Naive B cell (primary cell): ENCODE results near the gene P2RX6. TPM values are rescaled to one million over a fixed set of nuclear protein-coding genes. Genes with fewer than 3 reads are reported as not detected.

Source experiments
- ATAC-seq, 2 donors: fragments of 150-1000 bp; cut with Tn5 transposase; 2 replicates each; pipeline ENCODE4 v1.10.0; 2021; ENCODE audit warnings: low read depth in 2 of 2, mild to moderate bottlenecking in 2 of 2, moderate library complexity in 2 of 2
- DNase-seq: peaks from one replicate; pipeline ENCODE4 v3.0.0; 2022
- H3K27ac Mint-ChIP-seq, 6 donors: one replicate each; pipeline ENCODE4 v1.8.0; 2020 to 2022; ENCODE audit warnings: mild to moderate bottlenecking in 6 of 6, mixed read lengths in 6 of 6, moderate library complexity in 5 of 6, inconsistent platforms in 2 of 6
- H3K27me3 Mint-ChIP-seq, 3 donors: one replicate each; pipeline ENCODE4 v1.8.0; 2021 to 2022; ENCODE audit warnings: mixed read lengths in 3 of 3, mild to moderate bottlenecking in 1 of 3
- H3K36me3 Mint-ChIP-seq, 2 donors: one replicate each; pipeline ENCODE4 v1.8.0; 2020 to 2022; ENCODE audit warnings: mixed read lengths in 2 of 2, inconsistent platforms in 1 of 2, mild to moderate bottlenecking in 1 of 2
- H3K4me1 Mint-ChIP-seq, 3 donors: one replicate each; pipeline ENCODE4 v1.8.0; 2020 to 2022; ENCODE audit warnings: mixed read lengths in 3 of 3, inconsistent platforms in 1 of 3, mild to moderate bottlenecking in 1 of 3, moderate library complexity in 1 of 3
- H3K4me3 Mint-ChIP-seq, 8 donors: one replicate each; pipeline ENCODE4 v1.8.0; 2020 to 2022; ENCODE audit warnings: mild to moderate bottlenecking in 8 of 8, mixed read lengths in 8 of 8, moderate library complexity in 8 of 8, inconsistent platforms in 2 of 8
- H3K9me3 Mint-ChIP-seq, 7 donors: one replicate each; pipeline ENCODE4 v1.8.0; 2020 to 2022; ENCODE audit warnings: mixed read lengths in 7 of 7, mild to moderate bottlenecking in 5 of 7, inconsistent platforms in 2 of 7, moderate library complexity in 1 of 7
- polyA plus RNA-seq, 6 donors: library from polyadenylated mRNA; unstranded; fragments of 300-500 nt; fragmentation: Illumina TruSeq; gene quantifications; one replicate each; pipeline ENCODE4 v1.2.3, GENCODE V29; 2021; ENCODE audit warnings: low read depth in 6 of 6

Gene P2RX6
- polyA plus RNA-seq, 6 donors from 2014 or later: 0.44 TPM; not detected in 5

- no peak for ATAC-seq
- Mint-ChIP-seq H3K27me3 (peaks cover 0 to 37% (median 8%) of the 10 kb centered on the region in 3 donors), H3K36me3 (no peaks in the 10 kb centered on the region), H3K9me3 (peaks cover 0 to 4% (median 0%) of the 10 kb centered on the region in 7 donors), H3K4me1 (peaks cover 22 to 41% (median 31%) of the 10 kb centered on the region in 3 donors), H3K27ac (peak overlapping the region in 1 of 6 donors; percentile 14), H3K4me3 (peak overlapping the region in 1 of 8 donors; percentile 54)
- no peak for DNase-seq
Measured at GRCh38 chr22:20975541-20976290, 39.2 kb upstream of the P2RX6 start.

DNA sequence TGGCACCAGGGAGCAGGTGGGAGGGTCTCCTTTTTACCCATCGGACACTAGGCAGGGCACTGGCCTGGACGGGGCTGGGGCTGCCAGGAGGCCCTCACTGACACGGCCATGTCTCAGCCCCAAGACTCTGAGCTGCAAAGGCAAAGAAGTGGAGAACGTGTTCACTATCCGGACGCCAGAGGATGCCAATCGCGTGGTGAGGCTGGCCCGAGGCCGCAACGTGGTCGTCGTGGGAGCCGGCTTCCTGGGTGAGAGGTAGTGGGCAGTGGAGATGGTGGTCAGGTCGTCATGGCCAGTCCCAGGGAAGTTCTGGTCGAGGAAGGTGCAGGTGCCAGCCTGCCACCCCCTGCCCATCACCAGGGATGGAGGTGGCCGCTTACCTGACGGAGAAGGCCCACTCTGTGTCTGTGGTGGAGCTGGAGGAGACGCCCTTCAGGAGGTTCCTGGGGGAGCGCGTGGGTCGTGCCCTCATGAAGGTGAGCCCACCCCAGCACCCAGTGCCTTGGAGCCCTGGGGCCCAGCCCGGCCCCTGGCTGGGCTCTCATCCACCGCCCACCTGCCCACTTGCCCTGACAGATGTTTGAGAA, 38.6 kb upstream of the P2RX6 start:
- Mint-ChIP-seq H3K27me3 (peaks cover 0 to 37% (median 8%) of the 10 kb centered on the region in 3 donors), H3K9me3 (peaks cover 0 to 4% (median 0%) of the 10 kb centered on the region in 7 donors)
- DNase-seq: no peak

GRCh38 chr22:20977019-20977418, 37.9 kb upstream of the P2RX6 start:
- Mint-ChIP-seq H3K9me3 (peaks cover 0 to 4% (median 0%) of the 10 kb centered on the region in 7 donors), H3K27me3 (peaks cover 0 to 37% (median 8%) of the 10 kb centered on the region in 3 donors), H3K4me3 (peak overlapping the region in 1 of 8 donors; percentile 55), H3K27ac (peak overlapping the region in 1 of 6 donors; percentile 34), H3K36me3 (no peaks in the 10 kb centered on the region), H3K4me1 (peaks cover 23 to 41% (median 31%) of the 10 kb centered on the region in 3 donors)
- no peak for DNase-seq
- no peak for ATAC-seq

More for the DNA sequence above, 38.6 kb upstream of the P2RX6 start:
- peak overlapping the region in 1 of 8 donors; percentile 55 for H3K4me3 Mint-ChIP-seq
- no peak for ATAC-seq
- no peaks in the 10 kb centered on the region for H3K36me3 Mint-ChIP-seq
- H3K27ac Mint-ChIP-seq: peak overlapping the region in 1 of 6 donors; percentile 34
- H3K4me1 Mint-ChIP-seq: peaks cover 25 to 44% (median 34%) of the 10 kb centered on the region in 3 donors

DNA sequence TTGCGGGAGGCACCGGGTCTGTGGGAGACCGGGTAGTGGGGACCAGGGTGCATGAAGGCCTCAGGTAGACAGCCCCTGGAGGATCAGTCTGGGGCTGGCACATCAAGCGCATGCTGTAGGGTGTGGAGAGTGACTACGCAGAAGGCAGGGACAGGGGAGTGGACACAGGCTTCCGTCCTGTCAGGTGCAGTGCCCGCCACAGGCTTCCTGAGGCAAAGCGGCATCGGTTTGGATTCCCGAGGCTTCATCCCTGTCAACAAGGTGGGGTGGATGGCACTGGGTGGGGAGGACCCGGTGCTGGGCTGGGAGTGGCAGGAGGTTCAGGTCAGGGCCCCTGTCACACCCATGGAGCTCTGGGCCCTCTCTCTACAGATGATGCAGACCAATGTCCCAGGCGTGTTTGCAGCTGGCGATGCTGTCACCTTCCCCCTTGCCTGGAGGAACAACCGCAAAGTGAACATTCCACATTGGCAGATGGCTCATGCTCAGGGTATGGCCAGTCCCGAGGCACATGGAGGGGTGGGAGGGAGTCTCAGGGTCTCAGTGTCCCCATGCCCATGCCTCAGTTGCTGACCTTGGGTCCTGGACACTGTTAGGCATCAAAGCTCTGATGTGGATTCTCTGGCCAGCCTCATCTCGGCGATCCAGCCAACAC, 37.3 kb upstream of the P2RX6 start:
- Mint-ChIP-seq H3K4me3 (no peak overlapping the region), H3K9me3 (peaks cover 0 to 4% (median 0%) of the 10 kb centered on the region in 7 donors), H3K36me3 (no peaks in the 10 kb centered on the region), H3K27ac (no peak overlapping the region), H3K27me3 (peaks cover 0 to 37% (median 8%) of the 10 kb centered on the region in 3 donors), H3K4me1 (peaks cover 26 to 38% (median 32%) of the 10 kb centered on the region in 3 donors)
- DNase-seq (no peak), ATAC-seq (no peak)

- ATAC-seq: no peak
- Mint-ChIP-seq H3K27me3 (peaks cover 0 to 37% (median 8%) of the 10 kb centered on the region in 3 donors), H3K4me3 (peak overlapping the region in 2 of 8 donors; percentile 62 to 91), H3K36me3 (no peaks in the 10 kb centered on the region), H3K4me1 (peaks cover 29 to 40% (median 31%) of the 10 kb centered on the region in 3 donors), H3K9me3 (peaks cover 0 to 4% (median 0%) of the 10 kb centered on the region in 7 donors), H3K27ac (peak overlapping the region in 1 of 6 donors; percentile 66)
- no peak for DNase-seq
Measured at GRCh38 chr22:20978419-20978818, 36.5 kb upstream of the P2RX6 start.

DNA sequence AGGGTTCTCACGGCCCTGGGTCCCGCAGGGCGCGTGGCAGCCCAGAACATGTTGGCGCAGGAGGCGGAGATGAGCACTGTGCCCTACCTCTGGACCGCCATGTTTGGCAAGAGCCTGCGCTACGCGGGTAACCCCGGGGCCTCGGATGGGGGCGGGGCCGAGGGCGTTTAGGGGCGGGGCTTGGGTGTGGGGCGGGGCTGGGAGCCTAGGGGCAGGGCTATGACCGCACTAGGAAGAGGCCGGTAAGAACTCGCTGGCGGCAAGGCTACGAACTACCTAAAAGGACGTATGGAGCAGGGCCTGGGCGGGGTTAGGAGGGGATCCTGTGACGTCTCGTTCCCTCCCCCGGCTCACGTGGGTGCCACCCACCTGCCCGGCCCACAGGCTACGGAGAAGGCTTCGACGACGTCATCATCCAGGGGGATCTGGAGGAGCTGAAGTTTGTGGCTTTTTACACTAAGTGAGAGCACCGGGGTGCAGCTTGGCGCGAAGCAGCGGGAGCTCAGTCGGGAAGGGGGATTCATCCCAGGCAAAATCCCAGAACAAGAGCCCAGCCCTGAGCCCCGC, 35.6 kb upstream of the P2RX6 start:
- ATAC-seq: peak; percentile 70 to 76
- Mint-ChIP-seq H3K4me3 (peak overlapping the region; percentile 56 to 91 (median 74)), H3K4me1 (peaks cover 34 to 46% (median 40%) of the 10 kb centered on the region in 3 donors)

DNA sequence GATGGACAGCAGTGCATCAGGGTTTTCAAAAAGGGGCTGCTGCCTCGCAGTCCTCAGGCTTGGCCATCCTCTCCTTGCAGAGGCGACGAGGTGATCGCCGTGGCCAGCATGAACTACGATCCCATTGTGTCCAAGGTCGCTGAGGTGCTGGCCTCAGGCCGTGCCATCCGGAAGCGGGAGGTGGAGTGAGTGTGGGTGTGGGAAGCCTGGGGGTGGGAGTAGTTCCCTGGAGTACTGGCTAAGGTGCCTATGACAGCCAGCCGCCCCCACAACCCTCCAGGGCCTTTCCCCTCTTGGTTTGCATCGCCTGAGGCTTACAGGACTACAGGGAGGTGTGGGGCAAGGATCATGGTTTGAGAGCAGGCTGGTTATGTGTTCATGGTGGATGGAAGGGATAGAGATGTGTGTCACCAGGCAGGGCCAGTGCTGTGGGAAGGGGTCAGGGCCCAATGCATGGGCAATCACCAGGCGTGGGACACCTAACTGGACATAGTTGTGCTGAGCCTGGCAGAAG, 35.0 kb upstream of the P2RX6 start:
- no peaks in the 10 kb centered on the region for H3K36me3 Mint-ChIP-seq
- ATAC-seq (no peak), DNase-seq (no peak)
- H3K9me3 Mint-ChIP-seq: peaks cover 0 to 4% (median 0%) of the 10 kb centered on the region in 7 donors
- H3K4me1 Mint-ChIP-seq: peaks cover 34 to 46% (median 40%) of the 10 kb centered on the region in 3 donors
- peak overlapping the region in 6 of 8 donors; percentile 29 to 91 (median 54) for H3K4me3 Mint-ChIP-seq
- H3K27ac Mint-ChIP-seq: peak overlapping the region in 2 of 6 donors; percentile 31 to 89
- peaks cover 0 to 37% (median 8%) of the 10 kb centered on the region in 3 donors for H3K27me3 Mint-ChIP-seq

More for the DNA sequence above, 35.6 kb upstream of the P2RX6 start:
- Mint-ChIP-seq H3K9me3 (peaks cover 0 to 4% (median 0%) of the 10 kb centered on the region in 7 donors), H3K27me3 (peaks cover 0 to 37% (median 8%) of the 10 kb centered on the region in 3 donors), H3K27ac (peak overlapping the region in 5 of 6 donors; percentile 14 to 94 (median 72)), H3K36me3 (no peaks in the 10 kb centered on the region)
- DNase-seq: peak; percentile 58

DNA sequence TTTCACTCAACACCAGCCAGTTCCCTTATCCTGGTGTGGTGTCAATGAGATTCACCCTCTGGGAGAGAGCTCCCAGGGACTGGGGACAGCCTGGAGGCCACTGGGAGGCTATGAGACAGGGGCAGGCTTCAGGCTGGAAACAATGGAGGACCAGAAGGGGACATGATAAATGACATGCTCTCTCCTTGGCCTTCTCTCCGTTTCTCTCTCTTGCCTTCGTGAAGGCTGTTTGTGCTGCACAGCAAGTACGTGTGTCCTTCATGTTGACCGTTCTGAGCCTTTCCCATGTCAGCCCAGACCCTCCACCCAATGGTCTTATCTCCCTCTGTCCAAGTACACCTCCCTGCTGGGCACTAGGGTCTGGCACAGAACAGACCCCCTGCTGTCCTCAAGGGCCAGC, 34.4 kb upstream of the P2RX6 start:
- no peak for ATAC-seq
- H3K36me3 Mint-ChIP-seq: no peaks in the 10 kb centered on the region
- H3K27ac Mint-ChIP-seq: peak overlapping the region in 3 of 6 donors; percentile 79 to 90 (median 81)
- H3K9me3 Mint-ChIP-seq: peaks cover 0 to 4% (median 0%) of the 10 kb centered on the region in 7 donors
- no peak for DNase-seq
- H3K4me3 Mint-ChIP-seq: peak overlapping the region in 7 of 8 donors; percentile 29 to 95 (median 89)
- peaks cover 0 to 34% (median 7%) of the 10 kb centered on the region in 3 donors for H3K27me3 Mint-ChIP-seq
- H3K4me1 Mint-ChIP-seq: peaks cover 34 to 46% (median 40%) of the 10 kb centered on the region in 3 donors

DNA sequence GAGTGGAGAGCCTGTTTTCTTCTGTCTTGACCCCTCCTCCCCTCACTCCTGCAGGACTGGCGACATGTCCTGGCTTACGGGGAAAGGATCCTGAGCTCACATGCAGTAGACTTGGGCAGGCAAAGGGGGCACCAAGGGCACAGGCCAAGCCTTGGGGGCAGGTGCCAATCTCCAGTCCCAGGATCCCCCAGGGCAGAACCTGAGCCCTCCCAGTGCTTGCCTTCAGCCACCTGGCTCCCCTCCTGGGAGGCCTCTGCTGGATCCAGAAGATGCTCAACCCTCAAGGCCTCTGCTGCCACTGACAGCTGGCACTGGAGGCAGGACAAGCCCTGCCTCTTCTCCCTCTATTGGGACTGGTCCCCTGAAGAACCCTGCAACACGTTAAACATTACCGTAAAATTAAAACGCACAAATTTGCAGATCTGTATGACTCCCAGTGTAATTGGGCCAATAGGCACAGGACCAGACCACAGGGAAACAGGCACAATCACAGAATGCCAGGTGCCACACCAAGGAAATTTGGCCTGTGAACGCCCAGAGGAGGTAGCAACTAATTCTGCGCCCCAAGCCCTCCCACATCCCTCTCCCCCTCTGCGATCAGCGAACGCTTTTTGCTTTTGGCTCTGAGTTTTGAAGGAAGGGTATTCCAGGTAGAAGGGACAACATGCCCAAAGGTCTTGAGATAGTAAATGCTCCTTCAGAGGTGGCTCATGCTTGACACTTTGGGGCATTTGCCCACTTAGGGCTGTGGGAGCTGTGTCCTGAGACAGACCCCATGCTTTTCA, 33.8 kb upstream of the P2RX6 start:
- H3K27ac Mint-ChIP-seq: peak overlapping the region; percentile 79 to 95 (median 90)
- H3K4me1 Mint-ChIP-seq: peaks cover 34 to 46% (median 40%) of the 10 kb centered on the region in 3 donors
- H3K36me3 Mint-ChIP-seq: no peaks in the 10 kb centered on the region
- DNase-seq: no peak
- H3K9me3 Mint-ChIP-seq: peaks cover 0 to 4% (median 0%) of the 10 kb centered on the region in 7 donors
- peaks cover 0 to 28% (median 1%) of the 10 kb centered on the region in 3 donors for H3K27me3 Mint-ChIP-seq
- no peak for ATAC-seq
- H3K4me3 Mint-ChIP-seq: peak overlapping the region; percentile 86 to 96 (median 94)

DNA sequence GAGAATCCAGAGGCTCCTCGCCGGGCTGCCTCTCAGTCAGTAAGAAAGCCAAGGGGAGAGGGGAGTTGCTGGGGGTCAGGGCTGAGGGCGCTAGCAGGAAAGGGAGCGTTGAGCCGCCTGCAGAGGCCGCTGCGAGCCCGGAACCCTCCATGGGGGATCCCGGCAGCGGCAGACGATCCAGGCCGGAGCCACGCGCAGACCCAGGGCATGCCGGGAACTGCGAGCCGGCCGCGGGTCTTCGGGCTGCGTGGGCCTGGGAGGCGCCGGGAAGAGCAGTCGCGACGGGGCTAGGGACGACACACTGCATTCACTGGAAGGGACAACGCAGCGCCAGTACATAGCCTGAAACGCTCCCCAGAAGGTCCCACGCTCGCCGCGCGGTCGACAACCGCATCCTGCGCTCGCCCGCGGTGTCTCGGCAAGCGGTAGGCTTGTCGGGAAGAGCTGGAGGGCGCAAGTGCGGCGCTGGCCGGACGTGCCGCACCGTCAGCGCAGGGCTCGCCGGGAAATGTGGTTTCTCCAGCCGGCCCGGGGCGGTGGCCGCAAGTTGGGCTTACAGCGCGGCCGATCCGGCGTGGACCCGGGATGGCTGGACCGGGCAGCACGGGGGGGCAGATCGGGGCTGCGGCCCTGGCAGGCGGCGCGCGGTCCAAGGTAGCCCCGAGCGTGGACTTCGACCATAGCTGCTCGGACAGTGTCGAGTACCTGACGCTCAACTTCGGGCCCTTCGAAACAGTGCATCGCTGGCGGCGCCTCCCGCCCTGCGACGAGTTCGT, 33.0 kb upstream of the P2RX6 start, which contains the start of gene LZTR1:
Gene LZTR1 (plus strand): TSS at position 511 of the 776 bp plus-strand sequence. CDS start 75 bp downstream, at position 586.
- peaks cover 0 to 23% (median 0%) of the 10 kb centered on the region in 3 donors for H3K27me3 Mint-ChIP-seq
- H3K27ac Mint-ChIP-seq: peak within 1 kb of the TSS; percentile 79 to 98 (median 90)
- peak within 1 kb of the TSS; percentile 86 to 96 (median 94) for H3K4me3 Mint-ChIP-seq
- DNase-seq (peak; percentile 71), ATAC-seq (peak; percentile 73 to 78)
- H3K36me3 Mint-ChIP-seq: peaks cover 0 to 5% of the 10 kb centered on the region in 2 donors
- peaks cover 0 to 4% (median 0%) of the 10 kb centered on the region in 7 donors for H3K9me3 Mint-ChIP-seq
- peaks cover 38 to 46% (median 40%) of the 10 kb centered on the region in 3 donors for H3K4me1 Mint-ChIP-seq

DNA sequence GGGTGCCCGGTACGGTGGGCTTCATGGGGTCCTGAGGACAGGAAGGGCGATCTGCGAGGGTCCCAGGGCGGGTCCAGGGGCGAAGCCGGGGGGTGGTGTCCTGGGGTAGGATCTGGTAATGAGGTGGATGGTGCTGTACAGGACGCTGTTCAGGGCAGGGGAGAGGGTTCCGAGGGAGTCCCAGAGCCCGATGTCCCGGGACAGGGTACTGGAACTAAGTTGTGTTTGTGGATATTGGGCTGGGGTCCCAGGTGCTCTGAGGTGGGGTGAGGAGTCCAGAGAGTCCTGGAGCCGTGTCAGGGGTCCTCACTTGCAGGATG, 32.4 kb upstream of the P2RX6 start:
- H3K4me3 Mint-ChIP-seq: peak overlapping the region; percentile 86 to 96 (median 94)
- no peak for ATAC-seq
- H3K36me3 Mint-ChIP-seq: peaks cover 0 to 5% of the 10 kb centered on the region in 2 donors
- peaks cover 0 to 17% (median 0%) of the 10 kb centered on the region in 3 donors for H3K27me3 Mint-ChIP-seq
- peaks cover 0 to 4% (median 0%) of the 10 kb centered on the region in 7 donors for H3K9me3 Mint-ChIP-seq
- peak overlapping the region; percentile 63 to 98 (median 80) for H3K27ac Mint-ChIP-seq
- H3K4me1 Mint-ChIP-seq: peaks cover 38 to 46% (median 40%) of the 10 kb centered on the region in 3 donors
- no peak for DNase-seq
